CD14-positive monocyte (primary cell): ENCODE measurements around the gene NOCT. TPM values are rescaled to one million over a fixed set of nuclear protein-coding genes. Genes with fewer than 3 reads are reported as not detected.
A peak's percentile ranks its signal among the peaks of the same experiment; 100 is the strongest.

Experiments used
- DNase-seq, 3 donors: peaks; one replicate each; pipeline ENCODE4 v3.0.0-alpha.2; 2011 to 2022
- H2AFZ ChIP-seq: 2 replicates; pipeline ENCODE4 v1.6.0; 2012; ENCODE audit warnings: mild to moderate bottlenecking, low read depth, low read length, inconsistent platforms; ENCODE audit not compliant: insufficient read depth, poor library complexity, severe bottlenecking
- H3K27ac ChIP-seq, 2 donors: 1 replicate in 1 of 2; 2 replicates in 1 of 2; pipeline ENCODE4 v1.5.1; 2012 to 2013; ENCODE audit warnings: low read length in 2 of 2, control low read depth in 1 of 2, inconsistent platforms in 1 of 2, low read depth in 1 of 2, mild to moderate bottlenecking in 1 of 2
- H3K27me3 ChIP-seq, 2 donors: one replicate each; pipeline versions ENCODE4 v1.6.0 to v1.6.1; 2011 to 2013; ENCODE audit warnings: low read length in 2 of 2; ENCODE audit not compliant: control insufficient read depth in 2 of 2, insufficient read depth in 2 of 2
- H3K36me3 ChIP-seq, 2 donors: replicated peaks in 1 of 2; 1 replicate in 1 of 2; 2 replicates in 1 of 2; pipeline versions ENCODE4 v1.5.1 to v1.6.1; 2012 to 2013; ENCODE audit warnings: low read length in 2 of 2, control low read depth in 1 of 2, inconsistent platforms in 1 of 2, mild to moderate bottlenecking in 1 of 2; ENCODE audit not compliant: insufficient read depth in 2 of 2, control insufficient read depth in 1 of 2
- H3K4me1 ChIP-seq, 2 donors: 1 replicate in 1 of 2; 2 replicates in 1 of 2; pipeline versions ENCODE4 v1.5.1 to v1.6.1; 2012 to 2013; ENCODE audit warnings: low read length in 2 of 2, control low read depth in 1 of 2, inconsistent platforms in 1 of 2, mild to moderate bottlenecking in 1 of 2, moderate library complexity in 1 of 2; ENCODE audit not compliant: insufficient read depth in 2 of 2, control insufficient read depth in 1 of 2
- H3K4me2 ChIP-seq: replicated peaks from 2 replicates; pipeline ENCODE3; 2012; ENCODE audit warnings: low read length, moderate library complexity, mild to moderate bottlenecking; ENCODE audit not compliant: poor library complexity, severe bottlenecking; ENCODE audit errors: extremely low read depth
- H3K4me3 ChIP-seq, 3 experiments: fragments of 200-600 bp in 1 of 3; sonication (generic) in 1 of 3; replicated peaks in 1 of 3; 1 replicate in 2 of 3; 2 replicates in 1 of 3; pipeline ENCODE4 v1.5.1; 2011 to 2013; ENCODE audit warnings: low read length in 3 of 3, mild to moderate bottlenecking in 3 of 3, control low read depth in 2 of 3, low read depth in 2 of 3, inconsistent platforms in 1 of 3, moderate library complexity in 1 of 3
- H3K79me2 ChIP-seq: 2 replicates; pipeline ENCODE4 v1.6.0; 2012; ENCODE audit warnings: mild to moderate bottlenecking, control low read depth, inconsistent platforms, low read length, moderate library complexity; ENCODE audit not compliant: insufficient read depth
- H3K9ac ChIP-seq: 2 replicates; pipeline ENCODE4 v1.6.0; 2017; ENCODE audit warnings: low read length, mild to moderate bottlenecking; ENCODE audit not compliant: insufficient read depth, poor library complexity, severe bottlenecking
- H3K9me3 ChIP-seq, 2 donors: replicated peaks in 1 of 2; 1 replicate in 1 of 2; 2 replicates in 1 of 2; pipeline versions ENCODE4 v1.5.1 to v1.6.1; 2012 to 2013; ENCODE audit warnings: low read length in 2 of 2, control low read depth in 1 of 2; ENCODE audit not compliant: control insufficient read depth in 1 of 2, insufficient read depth in 1 of 2
- H4K20me1 ChIP-seq: 2 replicates; pipeline ENCODE4 v1.6.0; 2012; ENCODE audit warnings: mild to moderate bottlenecking, low read length, control low read depth, moderate library complexity; ENCODE audit not compliant: insufficient read depth
- H3K27ac Mint-ChIP-seq, 7 donors: one replicate each; pipeline ENCODE4 v1.8.0; 2020; ENCODE audit warnings: mild to moderate bottlenecking in 7 of 7, mixed read lengths in 7 of 7, moderate library complexity in 6 of 7, inconsistent platforms in 2 of 7
- H3K27me3 Mint-ChIP-seq, 3 donors: one replicate each; pipeline ENCODE4 v1.8.0; 2021 to 2022; ENCODE audit warnings: low read depth in 3 of 3, mild to moderate bottlenecking in 3 of 3, mixed read lengths in 3 of 3, moderate library complexity in 3 of 3, inconsistent platforms in 1 of 3
- H3K36me3 Mint-ChIP-seq, 2 donors: one replicate each; pipeline ENCODE4 v1.8.0; 2020; ENCODE audit warnings: mixed read lengths in 2 of 2, inconsistent platforms in 1 of 2, mild to moderate bottlenecking in 1 of 2
- H3K4me1 Mint-ChIP-seq: one replicate; pipeline ENCODE4 v1.8.0; 2020; ENCODE audit warnings: mild to moderate bottlenecking, mixed read lengths
- H3K4me3 Mint-ChIP-seq, 2 donors: one replicate each; pipeline ENCODE4 v1.8.0; 2020; ENCODE audit warnings: mild to moderate bottlenecking in 2 of 2, mixed read lengths in 2 of 2, moderate library complexity in 1 of 2
- H3K9me3 Mint-ChIP-seq, 7 donors: one replicate each; pipeline ENCODE4 v1.8.0; 2020 to 2022; ENCODE audit warnings: mixed read lengths in 7 of 7, mild to moderate bottlenecking in 6 of 7, moderate library complexity in 6 of 7, inconsistent platforms in 2 of 7
- CTCF ChIP-seq: fragments of 200-600 bp; IDR thresholded peaks from one replicate; pipeline ENCODE4 v1.8.0; 2022; ENCODE audit warnings: antibody characterized with exemption, mild to moderate bottlenecking
- WGBS: methylation state at CpG from one replicate; pipeline ENCODE4 v1.1.5; 2013; ENCODE audit warnings: missing lambda C conversion rate; ENCODE audit not compliant: insufficient coverage; 5-methylcytosine and 5-hydroxymethylcytosine counted together
- intact Hi-C, 2 donors: fragments of 100-400 bp; cut with micrococcal nuclease; formaldehyde crosslinking; loops; one replicate each; pipeline versions ENCODE4 v1.15.0 to v1.15.1; 2023
- polyA plus RNA-seq, 3 donors: library from polyadenylated mRNA; depleted of rRNA in 1 of 3; unstranded in 2 of 3; stranded (reverse) in 1 of 3; fragments of 300-500 nt in 2 of 3; fragments of >200 nt in 1 of 3; fragmentation: Illumina TruSeq in 2 of 3; gene quantifications; 1 replicate in 2 of 3; 2 replicates in 1 of 3; pipeline ENCODE4 v1.2.3, GENCODE V29; 2012 to 2021

Gene NOCT
- polyA plus RNA-seq, 3 donors, result 0.54 to 31.5 (median 0.89) TPM

GRCh38 chr4:139025841-139026240, 10.3 kb downstream of the NOCT start:
- Histone ChIP-seq H3K36me3 (peaks cover 0 to 27% of the 10 kb centered on the region in 2 donors), H3K4me1 (peaks cover 28 to 30% of the 10 kb centered on the region in 2 donors), H3K27me3 (no peaks in the 10 kb centered on the region), H4K20me1 (peaks cover 79% of the 10 kb centered on the region), H2AFZ (no peak overlapping the region), H3K79me2 (peaks cover 99% of the 10 kb centered on the region), H3K4me2 (no peak overlapping the region), H3K4me3 (no peak overlapping the region), H3K9ac (no peak overlapping the region), H3K27ac (no peak overlapping the region), H3K9me3 (no peaks in the 10 kb centered on the region)
- H3K4me3 Mint-ChIP-seq, result no peak overlapping the region
- WGBS, result 100% methylated on average over 1 of the region's 1 CpG
- H3K4me1 Mint-ChIP-seq, result peaks cover 46% of the 10 kb centered on the region
- H3K9me3 Mint-ChIP-seq, result no peaks in the 10 kb centered on the region
- peaks cover 13 to 36% of the 10 kb centered on the region in 2 donors for H3K36me3 Mint-ChIP-seq
- no peak for DNase-seq
- peak overlapping the region in 6 of 7 donors; percentile 10 to 82 (median 58) for H3K27ac Mint-ChIP-seq
- TF ChIP-seq CTCF, result no peak
- H3K27me3 Mint-ChIP-seq, result no peaks in the 10 kb centered on the region
- intact Hi-C loops, result loop anchor here in 1 of 2 donors (10.0 kb wide), 1 partner anchor 269 kb away; no protein-coding TSS in a partner anchor

GRCh38 chr4:139027776-139028175, 12.2 kb downstream of the NOCT start:
- no peak overlapping the region for H3K4me3 Mint-ChIP-seq
- Histone ChIP-seq H3K27me3 (no peaks in the 10 kb centered on the region), H3K79me2 (peaks cover 99% of the 10 kb centered on the region), H2AFZ (no peak overlapping the region), H3K36me3 (peaks cover 0 to 27% of the 10 kb centered on the region in 2 donors), H4K20me1 (peaks cover 78% of the 10 kb centered on the region), H3K27ac (peak overlapping the region in 1 of 2 donors; percentile 63), H3K9ac (no peak overlapping the region), H3K9me3 (no peaks in the 10 kb centered on the region), H3K4me2 (no peak overlapping the region), H3K4me1 (peaks cover 18 to 25% of the 10 kb centered on the region in 2 donors), H3K4me3 (no peak overlapping the region)
- peaks cover 44% of the 10 kb centered on the region for H3K4me1 Mint-ChIP-seq
- no peaks in the 10 kb centered on the region for H3K27me3 Mint-ChIP-seq
- WGBS, result no CpG with 5 or more reads among the region's 5 CpGs
- H3K9me3 Mint-ChIP-seq, result no peaks in the 10 kb centered on the region
- H3K27ac Mint-ChIP-seq, result peak overlapping the region in 5 of 7 donors; percentile 22 to 73 (median 42)
- DNase-seq, result no peak
- H3K36me3 Mint-ChIP-seq, result peaks cover 13 to 33% of the 10 kb centered on the region in 2 donors
- TF ChIP-seq CTCF, result no peak
- intact Hi-C loops, result loop anchor here in 1 of 2 donors (10.0 kb wide), 1 partner anchor 267 kb away; no protein-coding TSS in a partner anchor
